Renal cortex interstitium (tissue), 11 donors: ENCODE measurements around the gene DIAPH3. TPM values are rescaled to one million over a fixed set of nuclear protein-coding genes. Genes with fewer than 3 reads are reported as not detected.

Experiments used
- DNase-seq, 11 donors: peaks; one replicate each; pipeline ENCODE4 v3.0.0-alpha.2; 2013; ENCODE audit warnings: low read depth in 9 of 11, low spot score in 4 of 11; ENCODE audit errors: extremely low read depth in 1 of 11
- polyA plus RNA-seq, 3 donors: library from polyadenylated mRNA; unstranded; fragments of 120-200 nt; gene quantifications; one replicate each; pipeline ENCODE4 v1.2.1, GENCODE V29; 2013; ENCODE audit not compliant: insufficient read length in 3 of 3

Gene DIAPH3
- polyA plus RNA-seq, 3 donors = 10.7 to 14.3 (median 14.3) TPM

GRCh38 chr13:59766236-59766635 is 397.5 kb downstream of the DIAPH3 start:
- no peak for DNase-seq

- DNase-seq = no peak
These were observed 408.0 kb downstream of the DIAPH3 start for GRCh38 chr13:59755632-59756290.

- DNase-seq = no peak
These were observed 409.3 kb downstream of the DIAPH3 start for GRCh38 chr13:59754411-59754810.

- DNase-seq = peak in 10 of 11 donors; percentile 40 to 80 (median 52)
These were observed 412.9 kb downstream of the DIAPH3 start for GRCh38 chr13:59750860-59751259.

GRCh38 chr13:59748046-59748445 is 415.7 kb downstream of the DIAPH3 start:
- DNase-seq = no peak

GRCh38 chr13:59747529-59747928 is 416.2 kb downstream of the DIAPH3 start:
- no peak for DNase-seq

- no peak for DNase-seq
These were observed 417.3 kb downstream of the DIAPH3 start for GRCh38 chr13:59746291-59746962.

- DNase-seq = peak in 5 of 11 donors; percentile 5 to 49 (median 18)
These were observed 418.3 kb downstream of the DIAPH3 start for GRCh38 chr13:59745392-59745788.

GRCh38 chr13:59744747-59745391 is 418.9 kb downstream of the DIAPH3 start:
- DNase-seq = no peak

- no peak for DNase-seq
These were observed 420.5 kb downstream of the DIAPH3 start for GRCh38 chr13:59743195-59743594.

- DNase-seq = no peak
These were observed 421.3 kb downstream of the DIAPH3 start for GRCh38 chr13:59742467-59742866.

- no peak for DNase-seq
These were observed 424.8 kb downstream of the DIAPH3 start for GRCh38 chr13:59738921-59739320.

GRCh38 chr13:59734393-59734792 is 429.3 kb downstream of the DIAPH3 start:
- no peak for DNase-seq

GRCh38 chr13:59733744-59734143 is 430.0 kb downstream of the DIAPH3 start:
- DNase-seq = no peak

- DNase-seq = no peak
These were observed 433.7 kb downstream of the DIAPH3 start for GRCh38 chr13:59730026-59730425.

- no peak for DNase-seq
These were observed 434.7 kb downstream of the DIAPH3 start for GRCh38 chr13:59728896-59729545.

- no peak for DNase-seq
These were observed 441.5 kb downstream of the DIAPH3 start for GRCh38 chr13:59721926-59722910.

- DNase-seq = no peak
These were observed 448.1 kb downstream of the DIAPH3 start for GRCh38 chr13:59715611-59716010.
